ENCODE results near the gene MRPS17.
"Not testable (repeated sequence)": the region's sequence is repeated elsewhere in the genome, so short reads cannot be mapped to it uniquely, and the experiment has no call there.

MRPS17 gene

DNA sequence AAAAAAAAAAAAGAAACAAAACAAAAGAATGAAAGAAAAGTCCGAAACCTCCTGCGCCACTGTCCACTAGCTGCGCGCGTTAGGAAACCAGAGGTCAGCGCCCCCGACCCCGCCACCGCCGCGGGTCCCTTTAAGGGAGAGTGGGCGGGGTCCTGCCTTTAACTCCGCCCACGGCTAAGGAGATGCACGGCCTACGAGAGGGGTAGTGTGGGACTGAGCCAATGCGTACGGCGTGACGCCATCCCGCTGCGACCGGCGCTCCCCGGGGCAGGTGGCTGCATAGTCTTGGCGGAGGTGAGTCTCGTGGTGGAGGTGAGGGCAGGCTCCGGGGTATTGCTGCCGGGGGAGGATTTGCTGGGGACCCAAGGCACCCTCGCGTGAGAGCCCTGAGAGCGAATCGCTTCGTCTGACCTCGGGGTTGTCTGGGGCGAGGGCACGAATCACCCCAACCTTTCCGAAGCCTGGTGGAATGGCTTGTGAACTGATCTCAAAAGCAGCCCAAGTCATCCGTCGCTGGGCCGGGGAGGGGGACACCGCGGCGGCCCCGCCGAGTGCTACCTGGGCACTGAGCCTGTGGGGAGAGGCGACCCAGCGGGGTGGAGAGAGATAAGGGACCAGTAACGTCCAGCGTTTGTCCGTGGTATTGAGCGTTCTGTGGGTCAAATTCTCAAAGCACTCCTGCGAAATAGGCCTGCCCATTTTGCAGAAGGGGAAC, at the start of gene MRPS17:
Gene MRPS17, plus strand, starts transcription at position 241 of the 715 bp plus-strand sequence. CDS start 1,319 bp downstream, outside the sequence.
- peak; percentile 92 for DNase-seq (ENCODE audit: low spot score)

DNA sequence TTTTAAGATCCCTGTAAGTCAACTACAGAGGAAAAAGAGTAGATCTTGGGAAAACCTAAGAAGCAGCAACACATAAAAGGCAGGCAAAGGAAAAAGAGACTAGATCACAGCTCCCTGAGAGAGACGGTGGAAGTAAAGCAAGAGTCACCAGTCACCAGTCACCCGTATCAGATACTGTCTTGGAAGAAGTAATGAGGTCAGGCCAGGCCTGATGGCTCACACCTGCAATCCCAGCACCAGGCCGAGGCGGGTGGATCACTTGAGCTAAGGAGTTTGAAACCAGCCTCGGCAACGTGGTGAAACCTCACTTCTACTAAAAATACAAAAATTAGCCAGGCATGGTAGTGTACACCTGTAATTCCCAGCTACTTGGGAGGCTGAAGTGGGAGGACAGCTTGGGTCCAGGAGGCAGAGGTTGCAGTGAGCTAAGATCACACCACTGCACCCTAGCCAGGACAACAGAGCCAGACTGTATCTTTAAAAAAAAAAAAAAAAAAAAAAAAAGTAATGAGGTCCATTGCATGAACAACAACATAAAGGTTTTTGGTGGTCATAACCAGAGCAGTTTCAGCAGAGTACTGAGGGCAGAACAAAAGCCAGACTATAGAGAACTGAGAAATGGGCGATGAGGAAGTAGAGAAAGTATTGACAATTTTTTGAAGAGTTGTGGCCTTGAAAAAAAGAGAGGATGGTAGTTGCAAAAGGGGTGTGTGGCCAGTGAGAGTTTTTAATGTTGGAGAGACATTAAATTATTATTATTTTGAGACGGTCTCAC, 47.5 kb upstream of the MRPS17 start:
- no peak for DNase-seq (ENCODE audit: low spot score)

DNA sequence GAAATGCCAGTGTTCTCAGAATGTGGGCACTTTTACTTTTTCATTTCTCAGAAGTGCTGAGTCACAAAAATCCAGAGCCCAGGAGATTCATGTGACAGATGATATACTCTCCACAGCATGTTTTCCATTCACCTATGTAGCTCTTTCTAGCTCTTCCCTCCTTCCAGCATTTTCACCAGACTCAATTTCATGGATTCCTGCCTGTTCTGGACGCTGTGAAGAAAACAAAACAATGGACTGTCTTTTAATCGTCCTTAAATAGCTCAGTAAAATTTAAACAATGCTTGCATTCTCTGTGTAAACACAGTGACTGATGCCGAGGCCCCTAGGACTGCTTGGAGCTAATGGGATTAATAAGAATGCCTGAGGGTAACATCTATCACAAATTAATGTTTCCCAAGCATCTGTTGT, 38.9 kb upstream of the MRPS17 start:
- DNase-seq (ENCODE audit: low spot score), result no peak

GRCh38 chr7:55917771-55918170, 33.9 kb upstream of the MRPS17 start:
- DNase-seq (ENCODE audit: low spot score), result no peak

DNA sequence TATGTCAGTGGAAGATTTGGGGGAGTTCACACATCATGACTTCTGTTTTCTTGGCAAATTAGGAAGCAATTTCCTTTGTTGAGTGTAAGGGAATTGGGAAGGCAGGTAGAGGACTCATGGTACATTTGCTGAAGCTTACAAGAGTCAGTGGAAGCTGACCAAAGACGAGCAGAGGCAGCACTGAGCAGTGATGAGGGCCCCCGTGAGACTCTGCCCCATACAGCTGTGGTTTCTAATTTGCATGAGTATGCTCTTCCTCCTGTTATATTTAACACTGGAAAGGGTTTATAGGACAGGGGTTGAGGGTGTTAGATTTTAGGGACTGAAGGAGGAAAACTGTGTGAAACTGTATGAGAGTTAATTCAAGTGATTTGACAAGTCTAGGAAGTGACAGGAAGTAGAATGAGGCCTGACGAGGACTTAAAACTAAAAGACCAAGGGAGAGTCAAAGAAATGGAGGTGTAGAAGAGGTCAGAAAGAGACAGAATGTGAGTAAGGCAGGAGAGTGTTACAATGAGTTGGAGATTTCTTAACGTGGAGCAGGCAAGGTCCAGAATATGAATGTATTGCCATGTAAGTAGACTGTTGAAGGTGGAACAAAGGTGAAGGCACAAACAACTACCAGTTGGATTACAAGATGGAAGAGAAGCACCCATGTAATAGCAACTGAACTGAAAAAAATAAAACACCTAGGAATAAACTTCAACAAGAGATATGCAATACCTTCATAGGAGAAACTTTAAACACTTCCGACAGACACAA, 23.5 kb upstream of the MRPS17 start:
- no peak for DNase-seq (ENCODE audit: low spot score)

GRCh38 chr7:55931421-55932151, 20.1 kb upstream of the MRPS17 start:
- DNase-seq (ENCODE audit: low spot score), result no peak

GRCh38 chr7:55939514-55940123, 12.1 kb upstream of the MRPS17 start:
- no peak for DNase-seq (ENCODE audit: low spot score)

- no peak for DNase-seq (ENCODE audit: low spot score)
These were observed 5.1 kb upstream of the MRPS17 start for GRCh38 chr7:55946545-55946944.

DNA sequence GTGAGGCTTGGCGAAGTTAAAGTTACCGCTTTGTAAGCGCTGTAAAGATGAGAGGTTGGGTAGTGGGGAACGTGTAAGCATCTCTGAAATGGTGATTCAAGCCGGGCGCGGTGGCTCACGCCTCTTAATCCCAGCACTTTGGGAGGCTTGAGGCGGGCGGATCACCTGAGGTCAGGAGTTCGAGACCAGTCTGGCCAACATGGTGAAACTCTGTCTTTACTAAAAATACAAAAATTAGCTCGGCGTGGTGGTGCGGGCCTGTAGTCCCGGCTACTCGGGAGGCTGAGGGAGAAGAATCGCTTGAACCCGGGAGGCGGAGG, 635 bp downstream of the MRPS17 start:
- DNase-seq (ENCODE audit: low spot score), result not testable (repeated sequence)

DNA sequence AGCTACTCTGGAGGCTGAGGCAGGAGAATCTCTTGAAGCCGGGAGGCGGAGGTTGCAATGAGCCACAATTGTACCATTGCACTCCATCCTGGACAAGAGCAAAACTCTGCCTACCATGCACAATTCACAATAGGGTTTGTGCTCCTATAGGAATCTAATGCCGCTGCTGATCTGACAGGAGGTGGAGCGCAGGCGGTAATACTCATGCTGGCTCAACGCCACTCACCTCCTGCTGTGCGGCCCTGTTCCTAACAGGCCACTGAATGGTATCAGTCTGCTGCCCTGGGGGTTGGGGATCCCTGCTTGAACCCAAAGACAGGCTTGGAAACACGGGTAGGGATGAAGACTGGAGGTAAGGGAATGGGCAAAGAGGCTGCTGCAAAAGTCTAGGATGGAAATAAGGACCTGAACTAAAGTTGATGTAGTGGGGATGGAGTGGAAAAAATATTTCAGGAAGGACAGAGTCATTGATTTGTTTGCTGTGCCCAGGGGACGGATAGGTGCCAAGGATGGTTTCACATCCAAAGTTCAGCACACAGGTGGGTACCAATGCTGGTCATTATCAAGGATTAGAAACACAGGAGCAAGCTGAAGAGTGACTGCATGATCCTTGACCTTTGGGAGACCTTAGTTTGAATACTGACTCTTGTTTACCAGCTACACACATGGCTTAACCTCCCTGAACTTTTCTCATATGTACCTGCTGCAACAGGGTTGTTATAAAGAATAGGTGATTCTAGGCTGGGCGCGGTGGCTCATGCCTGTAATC, 2.2 kb downstream of the MRPS17 start:
- no peak for DNase-seq (ENCODE audit: low spot score)

GRCh38 chr7:55957190-55957589, 5.5 kb downstream of the MRPS17 start:
- no peak for DNase-seq (ENCODE audit: low spot score)

- DNase-seq (ENCODE audit: low spot score), result no peak
These were observed 10.3 kb downstream of the MRPS17 start for GRCh38 chr7:55962014-55962413.

GRCh38 chr7:55963584-55964168, 12.0 kb downstream of the MRPS17 start:
- no peak for DNase-seq (ENCODE audit: low spot score)

DNA sequence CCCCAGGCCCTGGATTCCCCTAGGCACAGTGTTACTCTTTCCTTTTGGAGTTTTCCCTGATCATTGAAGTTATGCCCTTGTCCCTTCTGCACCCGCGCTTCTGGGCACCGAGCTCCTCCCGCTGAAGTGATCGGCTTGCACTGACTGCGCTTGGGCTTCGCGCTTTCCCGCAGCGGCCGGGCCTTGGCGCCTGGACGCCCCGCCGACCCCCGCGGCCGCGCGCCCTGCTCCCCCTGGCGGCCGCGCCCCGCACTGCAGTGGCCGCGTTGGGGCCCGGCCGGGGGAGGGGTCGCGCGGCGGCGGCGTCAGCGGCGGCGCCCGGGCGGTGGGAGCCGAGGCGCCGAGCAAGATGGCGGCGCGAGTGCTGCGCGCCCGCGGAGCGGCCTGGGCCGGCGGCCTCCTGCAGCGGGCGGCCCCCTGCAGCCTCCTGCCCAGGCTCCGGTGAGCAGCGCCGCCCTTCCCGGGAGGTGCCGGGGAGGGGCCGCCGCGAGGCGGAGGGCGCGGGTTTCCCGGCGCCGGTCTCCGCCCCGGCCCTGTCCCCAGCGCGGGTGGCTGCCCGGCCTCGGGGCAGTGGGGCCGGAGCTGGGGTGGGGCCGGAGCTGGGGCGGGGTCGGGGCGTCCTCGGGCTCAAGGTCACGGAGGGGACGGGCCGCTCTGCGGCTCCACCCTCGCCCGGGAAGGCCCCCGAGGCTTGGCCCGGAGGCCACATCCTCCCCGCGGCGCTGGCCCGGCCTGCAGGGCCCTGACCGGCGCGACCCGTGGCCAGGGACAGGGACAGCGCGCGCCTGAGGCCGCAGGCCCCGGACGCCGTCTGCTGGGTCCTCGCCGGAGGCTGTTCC, 12.8 kb downstream of the MRPS17 start, which contains the start of gene NIPSNAP2:
Gene NIPSNAP2, plus strand, starts transcription at position 325 of the 839 bp plus-strand sequence. Its CDS starts 25 bp downstream, at position 350.
- DNase-seq (ENCODE audit: low spot score), result peak; percentile 37

DNA sequence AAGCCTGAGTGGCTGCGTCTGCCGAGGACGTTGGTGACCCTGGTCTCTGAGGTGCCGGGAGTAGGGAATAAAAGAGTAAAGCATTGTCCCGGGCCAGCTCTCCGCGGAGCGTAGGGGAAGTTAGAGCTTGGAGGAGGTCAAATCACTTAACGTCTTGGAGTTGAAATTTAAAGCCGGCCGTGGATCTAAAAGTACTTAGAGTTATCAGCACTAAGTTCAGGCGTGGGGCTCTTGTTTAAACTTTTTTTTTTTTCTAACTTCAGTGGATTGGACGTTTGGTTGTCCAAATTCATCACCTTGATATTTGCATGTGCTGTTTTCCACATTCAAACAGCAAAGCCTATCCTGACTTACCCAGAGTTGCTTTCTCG, 13.4 kb downstream of the MRPS17 start:
- DNase-seq (ENCODE audit: low spot score), result peak; percentile 7

DNA sequence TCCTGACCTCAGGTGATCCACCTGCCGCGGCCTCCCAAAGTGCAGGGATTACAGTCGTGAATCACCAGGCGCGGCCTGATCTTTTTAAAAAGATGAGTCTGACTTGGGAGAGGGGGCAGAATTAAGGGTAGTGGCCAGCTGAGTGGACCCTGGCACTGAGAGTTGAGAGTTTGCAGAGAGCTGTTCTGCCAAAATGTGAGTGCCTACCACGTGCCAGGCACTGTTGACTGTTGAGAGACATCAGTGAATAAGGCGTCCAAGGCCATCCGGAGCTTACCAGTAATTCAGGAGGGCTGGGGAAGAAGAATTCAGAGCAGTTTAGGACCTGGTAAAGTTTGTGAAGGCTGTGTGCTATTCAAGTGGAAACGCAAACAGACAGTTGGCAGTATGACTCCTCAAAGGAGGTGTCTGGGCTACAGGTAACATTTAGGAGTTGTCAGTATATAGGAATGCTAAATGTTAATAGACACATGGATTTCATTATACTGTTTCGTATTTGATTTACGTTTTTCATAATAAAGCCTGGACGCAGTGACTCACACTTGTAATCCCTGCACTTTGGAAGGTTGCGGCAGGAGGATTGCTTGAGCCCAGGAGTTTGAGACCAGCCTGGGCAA, 14.2 kb downstream of the MRPS17 start:
- DNase-seq (ENCODE audit: low spot score), result no peak

DNA sequence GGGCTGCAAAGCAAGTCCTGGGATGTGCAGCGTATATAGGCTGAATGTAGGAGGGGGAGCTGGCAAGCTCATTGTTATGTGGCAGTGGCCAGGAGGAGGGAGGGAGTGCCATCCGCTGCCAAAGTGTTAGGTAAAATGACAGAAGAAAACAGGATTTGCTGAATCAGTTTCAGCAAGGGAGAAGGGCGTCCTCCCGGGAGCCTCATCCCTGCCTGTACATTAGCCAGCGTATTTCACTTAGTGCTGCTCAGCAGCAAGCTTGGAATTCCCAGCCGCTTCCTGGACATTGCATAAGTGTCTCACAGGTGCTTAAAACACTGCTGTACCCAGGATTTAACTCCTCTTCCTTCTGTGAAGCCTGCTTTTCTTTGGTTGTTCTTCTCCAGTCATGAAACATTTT, 15.2 kb downstream of the MRPS17 start:
- DNase-seq (ENCODE audit: low spot score), result no peak

- no peak for DNase-seq (ENCODE audit: low spot score)
These were observed 17.7 kb downstream of the MRPS17 start for GRCh38 chr7:55969391-55969790.

GRCh38 chr7:55970561-55970960, 18.9 kb downstream of the MRPS17 start:
- no peak for DNase-seq (ENCODE audit: low spot score)
